Body of pancreas (tissue), 4 donors: ENCODE results near the gene RNLS. TPM values are rescaled to one million over a fixed set of nuclear protein-coding genes. Genes with fewer than 3 reads are reported as not detected.

Experiments used
- ATAC-seq: fragments of 150-250 bp; one replicate; pipeline ENCODE4 v1.9.1; 2016
- DNase-seq, 4 donors: peaks; one replicate each; pipeline ENCODE4 v3.0.0-alpha.2; 2019
- H3K27ac ChIP-seq, 4 donors: fragments of 200-600 bp; sonication (generic); 1 replicate in 3 of 4; 2 replicates in 1 of 4; pipeline versions ENCODE4 v1.5.1 to v1.6.1; 2016 to 2019; ENCODE audit warnings: mild to moderate bottlenecking in 1 of 4, mixed read lengths in 1 of 4, moderate library complexity in 1 of 4
- H3K27me3 ChIP-seq, 2 donors: fragments of 200-600 bp; sonication (generic); one replicate each; pipeline ENCODE4 v1.6.0; 2016; ENCODE audit warnings: mild to moderate bottlenecking in 1 of 2
- H3K36me3 ChIP-seq, 2 donors: fragments of 200-600 bp; sonication (generic); replicated peaks in 1 of 2; 2 replicates each; pipeline ENCODE4 v1.5.1; 2016; ENCODE audit warnings: low read depth in 2 of 2; ENCODE audit not compliant: insufficient read depth in 1 of 2
- H3K4me1 ChIP-seq: fragments of 200-600 bp; sonication (generic); one replicate; pipeline ENCODE4 v1.6.0; 2016
- H3K4me3 ChIP-seq, 2 donors: fragments of 200-600 bp; sonication (generic); 1 replicate in 1 of 2; 2 replicates in 1 of 2; pipeline ENCODE4 v1.5.1; 2016 to 2019
- H3K9me3 ChIP-seq, 3 donors: fragments of 200-600 bp; sonication (generic); 1 replicate in 2 of 3; 2 replicates in 1 of 3; pipeline ENCODE4 v1.5.1; 2016
- CTCF ChIP-seq, 7 experiments: fragments of 450-650 bp in 4 of 7; fragments of 200-600 bp in 3 of 7; sonication (generic) in 3 of 7; IDR thresholded peaks; one replicate each; pipeline ENCODE4 v1.5.1; 2016 to 2019; ENCODE audit warnings: antibody characterized with exemption in 7 of 7
- POLR2A ChIP-seq, 3 donors: fragments of 450-650 bp; IDR thresholded peaks; one replicate each; pipeline ENCODE4 v1.6.1; 2016; ENCODE audit warnings: antibody characterized with exemption in 3 of 3, mild to moderate bottlenecking in 2 of 3
- WGBS, 2 donors: methylation state at CpG; one replicate each; pipeline ENCODE4 v1.1.5; 2017; 5-methylcytosine and 5-hydroxymethylcytosine counted together
- intact Hi-C: fragments of 100-400 bp; cut with DNase I; formaldehyde crosslinking; loops from one replicate; pipeline ENCODE4 v1.15.1; 2023
- total RNA-seq, 2 donors: library from RNA; depleted of rRNA; stranded (reverse); fragments of >200 nt; gene quantifications; one replicate each; pipeline ENCODE4 v1.1.0, GENCODE V29; 2016

RNLS gene
- total RNA-seq, 2 donors from 2014 or later, result 7.9 to 26.5 TPM

GRCh38 chr10:88442716-88443115 is 140.4 kb downstream of the RNLS start:
- WGBS, 2 donors, result 56 to 76% methylated on average over 4 of the region's 4 CpGs
- DNase-seq, result no peak
- no peaks in the 10 kb centered on the region for H3K9me3 ChIP-seq

GRCh38 chr10:88440541-88440940 is 142.6 kb downstream of the RNLS start:
- no peak for DNase-seq

More at GRCh38 chr10:88442716-88443115, 140.4 kb downstream of the RNLS start:
- intact Hi-C loops, result no loop called here
- H3K27ac ChIP-seq, result no peak overlapping the region
- TF ChIP-seq CTCF (IDR thresholded peaks at IDR 0.05) (no peak), POLR2A (IDR thresholded peaks at IDR 0.05) (no peak)
- no peaks in the 10 kb centered on the region for H3K36me3 ChIP-seq
- H3K4me1 ChIP-seq, result no peaks in the 10 kb centered on the region
- H3K27me3 ChIP-seq, result no peaks in the 10 kb centered on the region
- ATAC-seq, result no peak
- no peak overlapping the region for H3K4me3 ChIP-seq

GRCh38 chr10:88439932-88440331 is 143.2 kb downstream of the RNLS start:
- ATAC-seq, result no peak

More at GRCh38 chr10:88440541-88440940, 142.6 kb downstream of the RNLS start:
- Histone ChIP-seq H3K9me3 (no peaks in the 10 kb centered on the region), H3K36me3 (no peaks in the 10 kb centered on the region), H3K27me3 (no peaks in the 10 kb centered on the region), H3K4me1 (no peaks in the 10 kb centered on the region), H3K4me3 (no peak overlapping the region), H3K27ac (no peak overlapping the region)
- no peak for ATAC-seq
- no peak for TF ChIP-seq POLR2A (IDR thresholded peaks at IDR 0.05)
- no peak for TF ChIP-seq CTCF (IDR thresholded peaks at IDR 0.05)
- intact Hi-C loops, result no loop called here

GRCh38 chr10:88437411-88437810 is 145.7 kb downstream of the RNLS start:
- intact Hi-C loops, result no loop called here
- ATAC-seq (no peak), DNase-seq (no peak)
- H3K36me3 ChIP-seq, result no peaks in the 10 kb centered on the region
- H3K4me1 ChIP-seq, result no peaks in the 10 kb centered on the region
- no peaks in the 10 kb centered on the region for H3K9me3 ChIP-seq
- H3K27ac ChIP-seq, result no peak overlapping the region
- no peaks in the 10 kb centered on the region for H3K27me3 ChIP-seq
- no peak overlapping the region for H3K4me3 ChIP-seq
- no peak for TF ChIP-seq POLR2A (IDR thresholded peaks at IDR 0.05)
- TF ChIP-seq CTCF (IDR thresholded peaks at IDR 0.05), result no peak

More at GRCh38 chr10:88439932-88440331, 143.2 kb downstream of the RNLS start:
- H3K36me3 ChIP-seq, result no peaks in the 10 kb centered on the region
- H3K27me3 ChIP-seq, result no peaks in the 10 kb centered on the region
- no peak for DNase-seq
- no peaks in the 10 kb centered on the region for H3K9me3 ChIP-seq
- no peaks in the 10 kb centered on the region for H3K4me1 ChIP-seq
- intact Hi-C loops, result no loop called here
- no peak overlapping the region for H3K27ac ChIP-seq
- H3K4me3 ChIP-seq, result no peak overlapping the region
- TF ChIP-seq CTCF (IDR thresholded peaks at IDR 0.05) (no peak), POLR2A (IDR thresholded peaks at IDR 0.05) (no peak)

GRCh38 chr10:88433565-88434186 is 149.4 kb downstream of the RNLS start:
- Histone ChIP-seq H3K4me3 (no peak overlapping the region), H3K27me3 (no peaks in the 10 kb centered on the region), H3K36me3 (no peaks in the 10 kb centered on the region), H3K27ac (no peak overlapping the region), H3K4me1 (no peaks in the 10 kb centered on the region), H3K9me3 (no peaks in the 10 kb centered on the region)
- DNase-seq (no peak), ATAC-seq (no peak)
- TF ChIP-seq POLR2A (IDR thresholded peaks at IDR 0.05) (no peak), CTCF (IDR thresholded peaks at IDR 0.05) (no peak)
- WGBS, 2 donors, result 87 to 90% methylated on average over 2 of the region's 2 CpGs
- intact Hi-C loops, result no loop called here
